GM10248 (cell line): ENCODE results near the gene PGPEP1.

Experiments
- CTCF ChIA-PET: fragments of 300-600 bp; sonication (Branson Sonifier 250); formaldehyde crosslinking; extraction: SDS; loops from one replicate; lab custom pipeline; 2021; ENCODE audit warnings: antibody characterized with exemption; lab: Yijun Ruan, JAX
- POLR2A ChIA-PET: fragments of 350-650 bp; sonication (Branson Sonifier 250); formaldehyde crosslinking; extraction: SDS; loops from one replicate; lab custom pipeline; 2020; ENCODE audit warnings: antibody characterized with exemption; lab: Yijun Ruan, JAX
- DNase-seq: peaks from one replicate; pipeline ENCODE4 v3.0.0; 2012; ENCODE audit errors: extremely low spot score
- CTCF ChIP-seq: IDR thresholded peaks from 2 replicates; pipeline ENCODE4 v1.5.1; 2012; ENCODE audit warnings: mild to moderate bottlenecking, low read depth; ENCODE audit errors: extremely low read depth, missing control alignments, control extremely low read depth

PGPEP1 gene

GRCh38 chr19:18364826-18365528 is 24.6 kb downstream of the PGPEP1 start:
- ChIA-PET CTCF (interaction anchor here (0.8 to 3.4 kb wide), 7 partner anchors 16 to 85 kb away, joined by 4 to 26 read pairs (median 6); partner anchors contain the start of gene GDF15), POLR2A (no interaction called here)
- TF ChIP-seq CTCF: no peak
- DNase-seq: no peak

- ChIA-PET POLR2A (interaction anchor here (0.6 kb wide), 1 partner anchor 90 kb away, joined by 7 read pairs; no protein-coding TSS in a partner anchor), CTCF (interaction anchor here (0.6 to 3.4 kb wide), 8 partner anchors 15 to 86 kb away, joined by 3 to 26 read pairs (median 6); partner anchors contain the start of gene GDF15)
- no peak for TF ChIP-seq CTCF
- no peak for DNase-seq
Measured at GRCh38 chr19:18366021-18366435, 25.6 kb downstream of the PGPEP1 start.

GRCh38 chr19:18368504-18369222 is 28.3 kb downstream of the PGPEP1 start:
- ChIA-PET CTCF (interaction anchor here (0.6 to 1.8 kb wide), 3 partner anchors 19 to 42 kb away, joined by 3 to 4 read pairs (median 3); no protein-coding TSS in a partner anchor), POLR2A (interaction anchor here (0.7 kb wide), 1 partner anchor 163 kb away, joined by 4 read pairs; no protein-coding TSS in a partner anchor)
- DNase-seq: no peak
- no peak for TF ChIP-seq CTCF

- POLR2A ChIA-PET: interaction anchor here (1.7 kb wide), 1 partner anchor 92 kb away, joined by 4 read pairs; the partner anchor contains the start of gene JUND
- no peak for DNase-seq
- no peak for TF ChIP-seq CTCF
- CTCF ChIA-PET: interaction anchor here (1.2 to 3.1 kb wide), 8 partner anchors 11 to 94 kb away, joined by 4 to 10 read pairs (median 6); partner anchors contain the start of genes GDF15, LSM4 and SSBP4
Measured at GRCh38 chr19:18373407-18373891, 33.1 kb downstream of the PGPEP1 start.

- DNase-seq: peak; percentile 94
- ChIA-PET CTCF (interaction anchor here (0.7 to 2.7 kb wide), 9 partner anchors 12 to 104 kb away, joined by 3 to 10 read pairs (median 4); partner anchors contain the start of genes GDF15 and LSM4), POLR2A (interaction anchor here (1.0 to 1.7 kb wide), 2 partner anchors 12 to 93 kb away, joined by 4 read pairs; partner anchors contain the start of genes GDF15 and JUND)
- TF ChIP-seq CTCF: no peak
Measured at GRCh38 chr19:18373892-18374629, 33.7 kb downstream of the PGPEP1 start.
